PC-3 (cell line): ENCODE measurements around the gene PRKCE. TPM values are rescaled to one million over a fixed set of nuclear protein-coding genes. Genes with fewer than 3 reads are reported as not detected.

Experiments
- ATAC-seq: fragments of 200-7000 bp; cut with Tn5 transposase; 2 replicates; pipeline ENCODE4 v1.9.1; 2020; ENCODE audit warnings: mild to moderate bottlenecking, moderate library complexity
- BruUV-seq: library from RNA; stranded (reverse); fragments of 400-500 nt; replicated peaks from 2 replicates; lab custom pipeline; 2021; lab: Mats Ljungman, UMichigan
- CTCF ChIA-PET: fragments of 300-600 bp; sonication (Branson Sonifier 250); formaldehyde crosslinking; loops from one replicate; lab custom pipeline; 2022; ENCODE audit warnings: antibody characterized with exemption; lab: Charles Lee
- POLR2A ChIA-PET: fragments of 300-600 bp; sonication (Branson Sonifier 250); formaldehyde crosslinking; loops from one replicate; lab custom pipeline; 2022; ENCODE audit warnings: antibody characterized with exemption; ENCODE audit not compliant: unreplicated experiment; lab: Charles Lee
- DNase-seq: peaks from one replicate; pipeline ENCODE4 v3.0.0-alpha.2; 2015
- H2AFZ ChIP-seq: fragments of 300-600 bp; sonication (generic); 2 replicates; pipeline ENCODE4 v1.6.0; 2016; ENCODE audit warnings: antibody characterized with exemption, low read length
- H3F3A ChIP-seq: fragments of 300-600 bp; sonication (generic); one replicate; pipeline ENCODE4 v1.6.0; 2017; ENCODE audit warnings: antibody characterized with exemption, low read length, control low read depth, mild to moderate bottlenecking; ENCODE audit not compliant: unreplicated experiment
- H3K27ac ChIP-seq: fragments of 300-600 bp; sonication (generic); 2 replicates; pipeline ENCODE4 v1.5.1; 2016; ENCODE audit warnings: mild to moderate bottlenecking, low read length
- H3K27me3 ChIP-seq: fragments of 300-600 bp; sonication (generic); 2 replicates; pipeline ENCODE4 v1.6.1; 2016; ENCODE audit warnings: low read length, mixed read lengths
- H3K36me3 ChIP-seq: fragments of 300-600 bp; sonication (generic); 2 replicates; pipeline ENCODE4 v1.6.1; 2016; ENCODE audit warnings: low read depth, mixed run types, low read length, mixed read lengths
- H3K4me1 ChIP-seq: fragments of 300-600 bp; sonication (generic); 2 replicates; pipeline ENCODE4 v1.5.1; 2016; ENCODE audit warnings: low read length; ENCODE audit not compliant: insufficient read depth
- H3K4me2 ChIP-seq: fragments of 300-600 bp; sonication (generic); 2 replicates; pipeline ENCODE4 v1.6.0; 2016; ENCODE audit warnings: low read length
- H3K4me3 ChIP-seq: fragments of 300-600 bp; sonication (generic); 2 replicates; pipeline ENCODE4 v1.5.1; 2016; ENCODE audit warnings: mild to moderate bottlenecking, low read length, mixed read lengths
- H3K79me2 ChIP-seq: fragments of 300-600 bp; sonication (generic); 2 replicates; pipeline ENCODE4 v1.6.1; 2017; ENCODE audit warnings: low read length, mixed read lengths
- H3K9ac ChIP-seq: fragments of 300-600 bp; sonication (generic); 2 replicates; pipeline ENCODE4 v1.6.0; 2016; ENCODE audit warnings: mild to moderate bottlenecking, low read length
- H3K9me2 ChIP-seq: fragments of 300-600 bp; sonication (generic); replicated peaks from 2 replicates; pipeline ENCODE4 v1.6.1; 2016; ENCODE audit warnings: mixed run types, low read length, mixed read lengths
- H3K9me3 ChIP-seq: fragments of 300-600 bp; sonication (generic); 2 replicates; pipeline ENCODE4 v1.6.1; 2016; ENCODE audit warnings: low read length, mixed read lengths
- H4K20me1 ChIP-seq: fragments of 300-600 bp; sonication (generic); 2 replicates; pipeline ENCODE4 v1.6.1; 2016; ENCODE audit warnings: low read length, mixed read lengths
- EZH2 ChIP-seq: fragments of 300-600 bp; sonication (generic); IDR thresholded peaks from one replicate; pipeline ENCODE4 v1.6.1; 2017; ENCODE audit warnings: antibody characterized with exemption, mild to moderate bottlenecking, low read length; ENCODE audit not compliant: unreplicated experiment
- EZH2phosphoT487 ChIP-seq: fragments of 300-600 bp; sonication (generic); IDR thresholded peaks from 2 replicates; pipeline ENCODE4 v1.6.1; 2018; ENCODE audit warnings: mild to moderate bottlenecking, antibody characterized with exemption, low read length, borderline replicate concordance
- intact Hi-C: fragments of 100-400 bp; cut with micrococcal nuclease; formaldehyde crosslinking; loops from 2 replicates; pipeline ENCODE4 v1.9.0; 2023
- total RNA-seq: library from RNA; depleted of rRNA; stranded (reverse); fragments of >200 nt; gene quantifications from 2 replicates; pipeline ENCODE4 v1.2.3, GENCODE V29; 2014
- TF ChIP-seq, protein P1 (sequence below): fragments of 300-600 bp; sonication (generic); conservative IDR thresholded peaks from 2 replicates; pipeline ENCODE4 v1.5.1; 2017; ENCODE audit warnings: antibody characterized with exemption, low read depth, mild to moderate bottlenecking, low read length

PRKCE gene
- total RNA-seq, 1 experiment from 2014 or later, result 7.0 TPM

DNA sequence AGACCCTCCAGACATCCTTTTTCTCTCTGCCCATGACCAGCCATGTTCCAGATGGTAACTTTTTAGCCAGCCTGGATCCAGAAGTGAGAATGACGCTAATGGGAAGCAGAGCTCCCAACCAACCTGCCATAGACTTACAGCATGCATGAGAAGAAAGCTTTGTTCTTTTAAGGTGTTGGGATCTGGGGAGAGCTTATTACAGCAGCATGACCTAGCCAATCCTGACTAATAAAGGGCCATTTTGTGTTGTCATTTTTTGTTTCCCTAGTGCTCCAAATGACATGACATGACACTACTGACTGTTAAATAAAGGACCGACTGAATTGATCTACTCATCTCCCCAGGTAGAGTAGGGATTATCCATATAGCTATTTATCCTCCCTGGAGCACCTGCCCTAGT lies 5.2 kb upstream of the PRKCE start:
- no peak overlapping the region for H3K9ac ChIP-seq
- no peaks in the 10 kb centered on the region for H3K9me2 ChIP-seq
- ATAC-seq (no peak), DNase-seq (no peak)
- no peaks in the 10 kb centered on the region for H3K79me2 ChIP-seq
- no peaks in the 10 kb centered on the region for H3K9me3 ChIP-seq
- no peak overlapping the region for H3K4me2 ChIP-seq
- no TSS peak for BruUV-seq
- no peak overlapping the region for H3K4me3 ChIP-seq
- H3K27me3 ChIP-seq, result no peaks in the 10 kb centered on the region
- no peak overlapping the region for H2AFZ ChIP-seq
- ChIA-PET CTCF (no interaction called here), POLR2A (no interaction called here)
- no peaks in the 10 kb centered on the region for H3K36me3 ChIP-seq
- H3K27ac ChIP-seq, result no peak overlapping the region
- H4K20me1 ChIP-seq, result no peaks in the 10 kb centered on the region
- H3K4me1 ChIP-seq, result 0 out of 2 replicates have a peak, but pooled peaks cover 4% of the 10 kb centered on the region
- H3F3A ChIP-seq, result no peaks in the 10 kb centered on the region
- intact Hi-C loops, result no loop called here
- TF ChIP-seq EZH2phosphoT487 (no peak), EZH2 (no peak)
- TF ChIP-seq, protein P1, sequence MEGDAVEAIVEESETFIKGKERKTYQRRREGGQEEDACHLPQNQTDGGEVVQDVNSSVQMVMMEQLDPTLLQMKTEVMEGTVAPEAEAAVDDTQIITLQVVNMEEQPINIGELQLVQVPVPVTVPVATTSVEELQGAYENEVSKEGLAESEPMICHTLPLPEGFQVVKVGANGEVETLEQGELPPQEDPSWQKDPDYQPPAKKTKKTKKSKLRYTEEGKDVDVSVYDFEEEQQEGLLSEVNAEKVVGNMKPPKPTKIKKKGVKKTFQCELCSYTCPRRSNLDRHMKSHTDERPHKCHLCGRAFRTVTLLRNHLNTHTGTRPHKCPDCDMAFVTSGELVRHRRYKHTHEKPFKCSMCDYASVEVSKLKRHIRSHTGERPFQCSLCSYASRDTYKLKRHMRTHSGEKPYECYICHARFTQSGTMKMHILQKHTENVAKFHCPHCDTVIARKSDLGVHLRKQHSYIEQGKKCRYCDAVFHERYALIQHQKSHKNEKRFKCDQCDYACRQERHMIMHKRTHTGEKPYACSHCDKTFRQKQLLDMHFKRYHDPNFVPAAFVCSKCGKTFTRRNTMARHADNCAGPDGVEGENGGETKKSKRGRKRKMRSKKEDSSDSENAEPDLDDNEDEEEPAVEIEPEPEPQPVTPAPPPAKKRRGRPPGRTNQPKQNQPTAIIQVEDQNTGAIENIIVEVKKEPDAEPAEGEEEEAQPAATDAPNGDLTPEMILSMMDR, result no peak

DNA sequence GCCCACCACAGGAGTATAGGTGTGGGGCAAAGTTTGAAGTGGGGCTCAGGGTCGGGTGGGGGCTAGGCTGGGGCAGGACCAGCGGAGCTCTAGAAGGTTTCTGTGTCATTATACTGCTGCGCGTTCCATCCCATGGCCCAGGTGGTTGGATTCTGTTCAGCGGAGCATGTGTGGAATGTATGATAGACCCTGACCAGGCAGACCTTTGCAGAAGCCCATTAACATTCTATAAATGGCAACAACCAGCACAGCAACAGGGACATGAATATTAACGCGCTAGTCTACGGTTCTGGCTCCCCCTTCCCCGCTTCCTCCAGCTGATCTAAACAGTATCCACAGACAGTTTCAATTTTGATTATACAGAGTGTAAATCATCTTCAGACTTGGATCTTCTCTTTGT lies 4.1 kb upstream of the PRKCE start:
- no peak overlapping the region for H2AFZ ChIP-seq
- H3K4me2 ChIP-seq, result no peak overlapping the region
- H3K9me2 ChIP-seq, result no peaks in the 10 kb centered on the region
- no peak overlapping the region for H3K9ac ChIP-seq
- no TSS peak for BruUV-seq
- intact Hi-C loops, result no loop called here
- H3K27ac ChIP-seq, result no peak overlapping the region
- no peaks in the 10 kb centered on the region for H3K27me3 ChIP-seq
- TF ChIP-seq, protein P1, result no peak
- no peak for TF ChIP-seq EZH2phosphoT487
- TF ChIP-seq EZH2, result no peak
- CTCF ChIA-PET, result no interaction called here
- POLR2A ChIA-PET, result no interaction called here
- no peaks in the 10 kb centered on the region for H3F3A ChIP-seq
- no peak for DNase-seq
- H4K20me1 ChIP-seq, result no peaks in the 10 kb centered on the region
- H3K4me3 ChIP-seq, result no peak overlapping the region
- ATAC-seq, result no peak
- no peaks in the 10 kb centered on the region for H3K36me3 ChIP-seq
- H3K4me1 ChIP-seq, result 0 out of 2 replicates have a peak, but pooled peaks cover 5% of the 10 kb centered on the region
- peaks cover 8% of the 10 kb centered on the region for H3K79me2 ChIP-seq
- no peaks in the 10 kb centered on the region for H3K9me3 ChIP-seq

DNA sequence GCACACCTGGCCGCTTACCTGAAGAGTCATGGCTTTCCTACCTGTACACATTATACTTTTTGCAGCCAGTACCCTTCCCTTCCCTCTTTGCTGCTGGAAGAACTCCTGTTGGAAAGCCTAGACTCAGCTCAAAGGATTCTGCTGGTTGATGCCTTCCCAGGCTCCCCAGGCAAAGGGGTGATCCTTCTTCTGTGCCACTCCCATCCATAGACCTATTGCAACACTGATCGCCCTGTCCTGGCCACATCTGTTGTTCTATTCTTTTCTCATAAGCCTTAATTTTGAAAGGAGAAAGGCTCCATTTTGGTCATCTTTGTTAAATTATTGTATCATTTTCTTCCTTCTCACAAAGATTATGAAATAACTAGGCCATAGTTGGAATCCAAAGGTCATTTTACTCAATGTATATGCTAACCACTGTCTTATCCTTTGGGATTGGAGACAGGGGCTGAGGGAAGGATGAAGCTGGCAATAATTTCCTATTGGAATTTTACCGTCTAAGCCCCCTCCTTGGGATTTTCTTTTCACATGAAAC lies 3.4 kb upstream of the PRKCE start:
- DNase-seq (no peak), ATAC-seq (no peak)
- Histone ChIP-seq H4K20me1 (no peaks in the 10 kb centered on the region), H2AFZ (no peak overlapping the region), H3K79me2 (peaks cover 15% of the 10 kb centered on the region), H3K9me3 (no peaks in the 10 kb centered on the region), H3K9me2 (no peaks in the 10 kb centered on the region), H3K27me3 (no peaks in the 10 kb centered on the region), H3K4me3 (no peak overlapping the region), H3K36me3 (no peaks in the 10 kb centered on the region), H3F3A (no peaks in the 10 kb centered on the region), H3K27ac (no peak overlapping the region), H3K4me1 (peaks cover 11% of the 10 kb centered on the region), H3K4me2 (no peak overlapping the region), H3K9ac (no peak overlapping the region)
- ChIA-PET CTCF (no interaction called here), POLR2A (no interaction called here)
- TF ChIP-seq, protein P1, result no peak
- no peak for TF ChIP-seq EZH2phosphoT487
- BruUV-seq, result no TSS peak
- intact Hi-C loops, result no loop called here
